OCI-LY3 (cell line): Measurements from ENCODE around the gene WAPL.

ENCODE experiments used
- H2AFZ ChIP-seq: fragments of 200-600, 300-600 bp; shearing (Covaris generic); 2 replicates; pipeline ENCODE4 v1.6.0; 2014; ENCODE audit warnings: antibody characterized with exemption, low read depth, low read length
- H3K27ac ChIP-seq: fragments of 200-600, 300-600 bp; sonication (generic); 2 replicates; pipeline ENCODE4 v1.5.1; 2014; ENCODE audit warnings: mild to moderate bottlenecking, low read length, moderate library complexity, mixed read lengths
- H3K27me3 ChIP-seq: fragments of 200-600, 300-600 bp; sonication (generic); 2 replicates; pipeline ENCODE4 v1.6.1; 2014; ENCODE audit warnings: low read depth, low read length, mixed read lengths
- H3K36me3 ChIP-seq: fragments of 200-600, 300-600 bp; sonication (generic); replicated peaks from 2 replicates; pipeline ENCODE3; 2014; ENCODE audit warnings: low read depth, low read length, mixed read lengths
- H3K4me1 ChIP-seq: fragments of 300-600, 200-600 bp; sonication (generic); 2 replicates; pipeline ENCODE4 v1.6.1; 2014; ENCODE audit warnings: low read length, mixed read lengths
- H3K4me2 ChIP-seq: fragments of 200-600, 300-600 bp; sonication (generic); 2 replicates; pipeline ENCODE4 v1.6.1; 2014; ENCODE audit warnings: low read length, mixed read lengths
- H3K4me3 ChIP-seq: fragments of 300-600, 200-600 bp; sonication (generic); 2 replicates; pipeline ENCODE4 v1.5.1; 2014; ENCODE audit warnings: antibody characterized with exemption, mild to moderate bottlenecking, low read length, moderate library complexity
- H3K79me2 ChIP-seq: fragments of 300-600, 200-600 bp; shearing (Covaris generic); 2 replicates; pipeline ENCODE4 v1.6.1; 2014; ENCODE audit warnings: mild to moderate bottlenecking, low read length, mixed read lengths
- H3K9ac ChIP-seq: fragments of 300-600, 200-600 bp; shearing (Covaris generic); 2 replicates; pipeline ENCODE4 v1.6.0; 2014; ENCODE audit warnings: mild to moderate bottlenecking, low read length, moderate library complexity
- H3K9me3 ChIP-seq: fragments of 200-600, 300-600 bp; shearing (Covaris generic); 2 replicates; pipeline ENCODE4 v1.6.1; 2014; ENCODE audit warnings: low read length, mixed read lengths; ENCODE audit not compliant: insufficient read depth
- H4K20me1 ChIP-seq: fragments of 200-600, 300-600 bp; sonication (generic); 2 replicates; pipeline ENCODE4 v1.6.1; 2016; ENCODE audit warnings: low read length, mixed read lengths; ENCODE audit not compliant: insufficient read depth
- CTCF ChIP-seq: fragments of 200-600, 300-600 bp; sonication (generic); IDR thresholded peaks from 2 replicates; pipeline ENCODE4 v1.5.1; 2014; ENCODE audit warnings: antibody characterized with exemption, low read length, low read depth
- EZH2phosphoT487 ChIP-seq: fragments of 200-600 bp; shearing (Covaris generic); IDR thresholded peaks from 2 replicates; pipeline ENCODE4 v1.6.1; 2018; ENCODE audit warnings: antibody characterized with exemption, mixed run types, low read depth

Gene WAPL

GRCh38 chr10:86511027-86511865 lies 10.3 kb downstream of the WAPL start:
- no peaks in the 10 kb centered on the region for H3K4me1 ChIP-seq
- TF ChIP-seq EZH2phosphoT487 (no peak), CTCF (no peak)
- no peak overlapping the region for H2AFZ ChIP-seq
- no peaks in the 10 kb centered on the region for H3K9me3 ChIP-seq
- H3K36me3 ChIP-seq = peaks cover 14% of the 10 kb centered on the region
- no peak overlapping the region for H3K27ac ChIP-seq
- no peaks in the 10 kb centered on the region for H3K27me3 ChIP-seq
- no peak overlapping the region for H3K9ac ChIP-seq
- peaks cover 95% of the 10 kb centered on the region for H3K79me2 ChIP-seq
- H4K20me1 ChIP-seq = peaks cover 10% of the 10 kb centered on the region
- H3K4me2 ChIP-seq = no peak overlapping the region
- no peak overlapping the region for H3K4me3 ChIP-seq

- H3K36me3 ChIP-seq = peaks cover 5% of the 10 kb centered on the region
- no peaks in the 10 kb centered on the region for H3K9me3 ChIP-seq
- no peaks in the 10 kb centered on the region for H3K27me3 ChIP-seq
- H2AFZ ChIP-seq = no peak overlapping the region
- no peak overlapping the region for H3K4me2 ChIP-seq
- H3K4me3 ChIP-seq = no peak overlapping the region
- H3K9ac ChIP-seq = no peak overlapping the region
- TF ChIP-seq CTCF = no peak
- H3K27ac ChIP-seq = no peak overlapping the region
- H3K4me1 ChIP-seq = no peaks in the 10 kb centered on the region
- H4K20me1 ChIP-seq = peaks cover 5% of the 10 kb centered on the region
- H3K79me2 ChIP-seq = peaks cover 96% of the 10 kb centered on the region
These were observed 12.4 kb downstream of the WAPL start for GRCh38 chr10:86509145-86509544.

GRCh38 chr10:86508217-86508616 lies 13.4 kb downstream of the WAPL start:
- Histone ChIP-seq H3K9me3 (no peaks in the 10 kb centered on the region), H2AFZ (no peak overlapping the region), H3K4me3 (no peak overlapping the region), H3K27me3 (no peaks in the 10 kb centered on the region), H3K79me2 (peaks cover 96% of the 10 kb centered on the region), H3K36me3 (peaks cover 5% of the 10 kb centered on the region), H3K4me2 (no peak overlapping the region), H3K9ac (no peak overlapping the region), H3K27ac (no peak overlapping the region), H3K4me1 (no peaks in the 10 kb centered on the region), H4K20me1 (peaks cover 5% of the 10 kb centered on the region; the same call in 1 of the 2 replicates)
- no peak for TF ChIP-seq EZH2phosphoT487
- TF ChIP-seq CTCF = no peak

GRCh38 chr10:86506499-86506898 lies 15.1 kb downstream of the WAPL start:
- TF ChIP-seq EZH2phosphoT487 = no peak
- no peak for TF ChIP-seq CTCF
- H3K4me1 ChIP-seq = no peaks in the 10 kb centered on the region
- no peaks in the 10 kb centered on the region for H3K27me3 ChIP-seq
- H3K4me2 ChIP-seq = no peak overlapping the region
- H2AFZ ChIP-seq = no peak overlapping the region
- no peak overlapping the region for H3K27ac ChIP-seq
- peaks cover 96% of the 10 kb centered on the region for H3K79me2 ChIP-seq
- H3K4me3 ChIP-seq = no peak overlapping the region
- peaks cover 7% of the 10 kb centered on the region for H3K36me3 ChIP-seq
- no peak overlapping the region for H3K9ac ChIP-seq
- peaks cover 9% of the 10 kb centered on the region for H4K20me1 ChIP-seq
- H3K9me3 ChIP-seq = no peaks in the 10 kb centered on the region
